SH-SY5Y (cell line): ENCODE results near the gene ARHGEF11.

ENCODE experiments used
- GATA2 ChIP-seq: IDR thresholded peaks from 2 replicates; pipeline ENCODE4 v1.6.1; 2011; ENCODE audit warnings: mild to moderate bottlenecking, low read depth, low read length
- GATA3 ChIP-seq: IDR thresholded peaks from 2 replicates; pipeline ENCODE4 v1.6.1; 2011; ENCODE audit warnings: low read depth, mild to moderate bottlenecking, low read length, moderate library complexity

DNA sequence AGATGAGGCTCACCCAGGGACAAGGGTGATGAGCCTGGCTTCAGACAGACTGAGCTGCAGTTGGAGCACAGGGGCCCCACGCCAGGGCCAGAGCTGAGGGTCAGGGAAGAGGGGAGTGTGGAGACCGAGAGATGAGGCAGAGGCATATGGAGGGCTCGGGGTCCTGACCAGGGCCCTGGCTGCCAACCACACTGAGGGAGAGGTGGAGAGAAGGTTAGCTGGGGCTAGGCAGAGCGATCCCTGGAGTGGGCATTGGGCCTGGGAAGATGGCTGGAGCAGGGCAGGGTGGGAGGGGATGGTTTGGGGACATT, 144.0 kb downstream of the ARHGEF11 start:
- no peak for TF ChIP-seq GATA2
- no peak for TF ChIP-seq GATA3
